ENCODE measurements around the gene HECW1.

DNA sequence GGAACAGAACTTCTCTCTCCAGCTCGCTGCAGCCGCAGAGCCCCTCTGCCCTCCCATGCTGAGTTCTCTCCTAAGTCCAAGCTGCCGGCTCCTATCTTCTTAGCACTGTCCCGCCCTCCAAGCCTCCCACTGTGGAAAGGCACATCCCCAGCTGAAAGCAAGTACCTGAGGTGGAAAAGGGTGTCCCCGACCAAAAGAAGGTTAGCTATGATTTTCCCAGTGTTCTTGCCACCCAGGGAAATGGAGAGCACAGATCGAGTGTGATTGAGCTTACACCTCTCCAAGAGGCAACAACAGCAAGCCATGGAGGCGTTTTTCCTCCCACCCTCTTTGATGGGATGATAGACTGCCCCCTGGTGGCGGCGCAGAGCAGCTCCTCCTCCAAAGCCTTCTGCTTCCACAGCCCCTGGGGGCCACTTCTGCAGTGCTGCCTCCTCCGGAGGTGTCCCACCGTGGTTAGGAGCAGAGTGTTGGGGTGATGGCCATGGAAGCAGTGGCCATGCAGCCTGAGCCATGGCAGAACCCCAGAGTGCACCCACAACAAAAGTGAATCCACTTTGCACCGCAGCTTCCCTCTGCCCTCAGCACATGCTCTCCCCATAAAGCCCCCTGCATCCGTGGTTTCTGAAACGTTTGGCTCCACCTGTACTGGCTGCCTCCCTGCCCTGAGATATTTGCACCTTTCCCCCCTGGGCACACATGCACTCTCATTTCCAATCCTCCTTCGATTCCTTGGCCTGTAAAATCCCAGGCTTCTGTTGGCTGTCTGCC lies 327.4 kb downstream of the HECW1 start:
- TF ChIP-seq, protein P1, sequence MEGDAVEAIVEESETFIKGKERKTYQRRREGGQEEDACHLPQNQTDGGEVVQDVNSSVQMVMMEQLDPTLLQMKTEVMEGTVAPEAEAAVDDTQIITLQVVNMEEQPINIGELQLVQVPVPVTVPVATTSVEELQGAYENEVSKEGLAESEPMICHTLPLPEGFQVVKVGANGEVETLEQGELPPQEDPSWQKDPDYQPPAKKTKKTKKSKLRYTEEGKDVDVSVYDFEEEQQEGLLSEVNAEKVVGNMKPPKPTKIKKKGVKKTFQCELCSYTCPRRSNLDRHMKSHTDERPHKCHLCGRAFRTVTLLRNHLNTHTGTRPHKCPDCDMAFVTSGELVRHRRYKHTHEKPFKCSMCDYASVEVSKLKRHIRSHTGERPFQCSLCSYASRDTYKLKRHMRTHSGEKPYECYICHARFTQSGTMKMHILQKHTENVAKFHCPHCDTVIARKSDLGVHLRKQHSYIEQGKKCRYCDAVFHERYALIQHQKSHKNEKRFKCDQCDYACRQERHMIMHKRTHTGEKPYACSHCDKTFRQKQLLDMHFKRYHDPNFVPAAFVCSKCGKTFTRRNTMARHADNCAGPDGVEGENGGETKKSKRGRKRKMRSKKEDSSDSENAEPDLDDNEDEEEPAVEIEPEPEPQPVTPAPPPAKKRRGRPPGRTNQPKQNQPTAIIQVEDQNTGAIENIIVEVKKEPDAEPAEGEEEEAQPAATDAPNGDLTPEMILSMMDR (conservative IDR thresholded peaks at IDR 0.05), result peak; percentile 95
- no peak for TF ChIP-seq EZH2 (IDR thresholded peaks at IDR 0.05; ENCODE audit: low read depth)

All from PC-9 (cell line).